Loucy (cell line): ENCODE results near the gene HBS1L.

Experiments used
- H2AFZ ChIP-seq: fragments of 200-600 bp; sonication (generic); 2 replicates; pipeline ENCODE4 v1.6.0; 2016; ENCODE audit warnings: antibody characterized with exemption, mild to moderate bottlenecking, low read length, moderate library complexity
- H3F3A ChIP-seq: fragments of 200-600 bp; 2 replicates; pipeline ENCODE4 v1.6.0; 2016; ENCODE audit warnings: antibody characterized with exemption, low read depth, mild to moderate bottlenecking
- H3K27me3 ChIP-seq: fragments of 200-600 bp; sonication (generic); 2 replicates; pipeline ENCODE4 v1.6.1; 2014; ENCODE audit warnings: low read length, mild to moderate bottlenecking; ENCODE audit not compliant: insufficient read depth, poor library complexity, severe bottlenecking
- H3K36me3 ChIP-seq: fragments of 200-600 bp; sonication (generic); 2 replicates; pipeline ENCODE4 v1.6.1; 2016; ENCODE audit warnings: low read length; ENCODE audit not compliant: insufficient read depth
- H3K4me1 ChIP-seq: fragments of 200-600 bp; sonication (generic); 2 replicates; pipeline ENCODE4 v1.5.1; 2014; ENCODE audit warnings: low read length, mild to moderate bottlenecking; ENCODE audit not compliant: insufficient read depth, poor library complexity, severe bottlenecking
- H3K4me2 ChIP-seq: fragments of 200-600 bp; sonication (generic); 2 replicates; pipeline ENCODE4 v1.6.0; 2014; ENCODE audit warnings: antibody characterized with exemption, low read length, low read depth, mild to moderate bottlenecking; ENCODE audit not compliant: poor library complexity, severe bottlenecking
- H3K4me3 ChIP-seq: fragments of 200-600 bp; sonication (generic); 2 replicates; pipeline ENCODE4 v1.5.1; 2014; ENCODE audit warnings: low read length, mild to moderate bottlenecking, mixed read lengths; ENCODE audit not compliant: poor library complexity, severe bottlenecking
- H3K79me2 ChIP-seq: fragments of 200-600 bp; sonication (generic); 2 replicates; pipeline ENCODE4 v1.6.1; 2014; ENCODE audit warnings: low read length; ENCODE audit not compliant: insufficient read depth
- H3K9ac ChIP-seq: fragments of 200-600 bp; sonication (generic); 2 replicates; pipeline ENCODE4 v1.6.0; 2014; ENCODE audit warnings: mild to moderate bottlenecking, low read depth, low read length, moderate library complexity; ENCODE audit not compliant: poor library complexity, severe bottlenecking
- H3K9me2 ChIP-seq: fragments of 200-600 bp; sonication (generic); replicated peaks from 2 replicates; pipeline ENCODE4 v1.6.1; 2016; ENCODE audit warnings: low read depth, low read length, mixed read lengths
- H3K9me3 ChIP-seq: fragments of 200-600 bp; sonication (generic); 2 replicates; pipeline ENCODE4 v1.6.1; 2014; ENCODE audit warnings: mild to moderate bottlenecking, antibody characterized with exemption, low read length, low read depth; ENCODE audit not compliant: insufficient read depth
- H4K20me1 ChIP-seq: fragments of 200-600 bp; sonication (generic); 2 replicates; pipeline ENCODE4 v1.6.0; 2014; ENCODE audit warnings: antibody characterized with exemption, low read length, mild to moderate bottlenecking; ENCODE audit not compliant: insufficient read depth, poor library complexity, severe bottlenecking
- EZH2phosphoT487 ChIP-seq: fragments of 200-600 bp; IDR thresholded peaks from 2 replicates; pipeline ENCODE4 v1.6.1; 2018; ENCODE audit warnings: antibody characterized with exemption, mild to moderate bottlenecking, moderate library complexity, borderline replicate concordance
- TF ChIP-seq, protein P1 (sequence below): fragments of 200-600 bp; sonication (generic); conservative IDR thresholded peaks from 2 replicates; pipeline ENCODE4 v1.5.1; 2014; ENCODE audit warnings: mild to moderate bottlenecking, antibody characterized with exemption, low read length

The HBS1L gene

GRCh38 chr6:134962421-134962820 lies 92.2 kb downstream of the HBS1L start:
- Histone ChIP-seq H3K9me3 (peaks cover 5% of the 10 kb centered on the region), H3K9me2 (no peaks in the 10 kb centered on the region), H3K36me3 (peaks cover 35% of the 10 kb centered on the region; the same call in 1 of the 2 replicates), H3K27me3 (no peaks in the 10 kb centered on the region), H3F3A (no peaks in the 10 kb centered on the region), H3K9ac (no peak overlapping the region), H3K4me1 (peaks cover 12% of the 10 kb centered on the region), H2AFZ (no peak overlapping the region), H3K4me2 (no peak overlapping the region), H3K4me3 (no peak overlapping the region), H3K79me2 (no peaks in the 10 kb centered on the region), H4K20me1 (no peaks in the 10 kb centered on the region)
- TF ChIP-seq, protein P1, sequence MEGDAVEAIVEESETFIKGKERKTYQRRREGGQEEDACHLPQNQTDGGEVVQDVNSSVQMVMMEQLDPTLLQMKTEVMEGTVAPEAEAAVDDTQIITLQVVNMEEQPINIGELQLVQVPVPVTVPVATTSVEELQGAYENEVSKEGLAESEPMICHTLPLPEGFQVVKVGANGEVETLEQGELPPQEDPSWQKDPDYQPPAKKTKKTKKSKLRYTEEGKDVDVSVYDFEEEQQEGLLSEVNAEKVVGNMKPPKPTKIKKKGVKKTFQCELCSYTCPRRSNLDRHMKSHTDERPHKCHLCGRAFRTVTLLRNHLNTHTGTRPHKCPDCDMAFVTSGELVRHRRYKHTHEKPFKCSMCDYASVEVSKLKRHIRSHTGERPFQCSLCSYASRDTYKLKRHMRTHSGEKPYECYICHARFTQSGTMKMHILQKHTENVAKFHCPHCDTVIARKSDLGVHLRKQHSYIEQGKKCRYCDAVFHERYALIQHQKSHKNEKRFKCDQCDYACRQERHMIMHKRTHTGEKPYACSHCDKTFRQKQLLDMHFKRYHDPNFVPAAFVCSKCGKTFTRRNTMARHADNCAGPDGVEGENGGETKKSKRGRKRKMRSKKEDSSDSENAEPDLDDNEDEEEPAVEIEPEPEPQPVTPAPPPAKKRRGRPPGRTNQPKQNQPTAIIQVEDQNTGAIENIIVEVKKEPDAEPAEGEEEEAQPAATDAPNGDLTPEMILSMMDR, result no peak
- TF ChIP-seq EZH2phosphoT487, result no peak

DNA sequence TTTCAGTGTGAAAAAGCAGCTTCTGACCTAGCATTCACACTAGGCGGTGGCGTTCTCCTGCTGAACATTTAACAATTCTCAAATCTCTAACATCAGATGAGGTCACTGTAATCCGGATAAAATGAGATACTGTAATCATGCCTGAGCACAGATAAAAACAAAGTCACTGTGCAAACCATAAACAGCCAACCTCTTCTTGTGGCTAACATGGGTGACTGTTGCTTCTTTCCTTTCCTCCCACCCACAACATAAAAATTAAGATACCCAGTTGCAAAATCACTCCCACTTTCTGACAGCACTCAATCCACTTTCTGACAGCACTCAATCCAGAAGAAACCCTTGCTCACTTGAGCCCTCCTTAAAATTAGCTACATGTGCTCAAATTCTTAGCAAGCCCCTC lies 93.3 kb downstream of the HBS1L start:
- Histone ChIP-seq H3K9me2 (no peaks in the 10 kb centered on the region), H3K36me3 (peaks cover 35% of the 10 kb centered on the region; the same call in 1 of the 2 replicates), H3K79me2 (no peaks in the 10 kb centered on the region), H3K9ac (no peak overlapping the region), H3F3A (no peaks in the 10 kb centered on the region), H2AFZ (no peak overlapping the region), H3K27me3 (no peaks in the 10 kb centered on the region), H3K4me1 (peaks cover 12% of the 10 kb centered on the region), H3K4me3 (no peak overlapping the region), H4K20me1 (no peaks in the 10 kb centered on the region), H3K9me3 (peaks cover 5% of the 10 kb centered on the region), H3K4me2 (no peak overlapping the region)
- TF ChIP-seq, protein P1, result no peak; the same call in 1 of the 2 replicates
- TF ChIP-seq EZH2phosphoT487, result no peak

- Histone ChIP-seq H3K9me2 (no peaks in the 10 kb centered on the region), H3K27me3 (no peaks in the 10 kb centered on the region), H4K20me1 (no peaks in the 10 kb centered on the region), H2AFZ (no peak overlapping the region), H3K79me2 (no peaks in the 10 kb centered on the region), H3K4me3 (no peak overlapping the region), H3K4me1 (peaks cover 12% of the 10 kb centered on the region), H3F3A (no peaks in the 10 kb centered on the region), H3K4me2 (no peak overlapping the region), H3K9ac (no peak overlapping the region), H3K36me3 (peaks cover 21% of the 10 kb centered on the region; the same call in 1 of the 2 replicates), H3K9me3 (peaks cover 5% of the 10 kb centered on the region)
- TF ChIP-seq EZH2phosphoT487, result no peak
- TF ChIP-seq, protein P1, result no peak
These were observed 95.0 kb downstream of the HBS1L start for GRCh38 chr6:134959603-134960002.
